ENCODE results near the gene GPS1. TPM values are rescaled to one million over a fixed set of nuclear protein-coding genes. Genes with fewer than 3 reads are reported as not detected.

The GPS1 gene
- total and polyA plus RNA-seq, 9 of the 15 experiments (the other 6 are each of a cell fraction or from before 2014, with no cell fraction given) = 3.1 to 167 (median 69.9) TPM

GRCh38 chr17:82034371-82035011 is 17.2 kb upstream of the GPS1 start:
- FAIRE-seq = no peak
- Histone ChIP-seq H3K27me3 (ENCODE audit: control insufficient read depth in 2 of 2, insufficient read depth in 2 of 2, low read length in 2 of 2) (no peaks in the 10 kb centered on the region), H3K27ac (ENCODE audit: extremely low read depth, low read depth, low read length) (no peak overlapping the region), H3K9me3 (replicated peaks; ENCODE audit: control insufficient read depth, insufficient read depth, low read depth, low read length) (no peaks in the 10 kb centered on the region), H3K79me2 (ENCODE audit: control insufficient read depth, insufficient read depth, low read length) (peaks cover 41% of the 10 kb centered on the region), H3K4me1 (replicated peaks in 1 of 2; ENCODE audit: control insufficient read depth in 2 of 2, insufficient read depth in 2 of 2, low read length in 2 of 2) (peaks cover 29 to 80% of the 10 kb centered on the region in 2 experiments), H3K36me3 (ENCODE audit: control insufficient read depth, insufficient read depth, low read length) (peaks cover 38% of the 10 kb centered on the region; the same call in 2 of the 3 replicates), H4K20me1 (replicated peaks; ENCODE audit: control insufficient read depth, insufficient read depth, low read length) (peaks cover 21% of the 10 kb centered on the region; the same call in 1 of the 2 replicates), H3K4me2 (ENCODE audit: insufficient read depth, low read length) (no peak overlapping the region), H2AFZ (ENCODE audit: low read depth, low read length) (no peak overlapping the region), H3K9me1 (ENCODE audit: control insufficient read depth, insufficient read depth, low read length) (peaks cover 6% of the 10 kb centered on the region), H3K4me3 (no peak overlapping the region), H3K9ac (ENCODE audit: insufficient read depth in 1 of 2, low read depth in 2 of 2, low read length in 2 of 2) (peak overlapping the region in 1 of 2 experiments; percentile 80; a peak in 2 of 4 replicates)
- 70% methylated on average over 16 of the region's 23 CpGs for WGBS (ENCODE audit: insufficient coverage, low coverage, missing lambda C conversion rate)
- intact Hi-C loops (cut with micrococcal nuclease) = loop anchor here (5.0 to 10.0 kb wide), 2 partner anchors 63 to 310 kb away; partner anchors contain the start of gene FASN
- ChIA-PET CTCF (ENCODE audit: low intra/inter-chr PET ratio) (no interaction called here), POLR2A (interaction anchor here (0.5 to 6.4 kb wide), 6 partner anchors 9 to 255 kb away, joined by 3 to 51 read pairs (median 4); partner anchors contain the start of genes CENPX and LRRC45)
- no TSS peak for BruUV-seq (replicated peaks)
- ATAC-seq = no peak
- in situ Hi-C loops (cut with MboI) = loop anchor here (5.0 kb wide), 1 partner anchor 123 kb away; no protein-coding TSS in a partner anchor
- DNase-seq (ENCODE audit: extremely low read depth in 1 of 4, low spot score in 3 of 4) = no peak
- TF ChIP-seq RBFOX2 (IDR thresholded peaks at IDR 0.05; ENCODE audit: low read depth, low read length) (0 out of 2 replicates have a peak, but pooled peaks have one; percentile 19), POLR2B (IDR thresholded peaks at IDR 0.05; ENCODE audit: low read depth, partially characterized antibody) (peak; percentile 45), POLR2AphosphoS2 (IDR thresholded peaks at IDR 0.05; ENCODE audit: low read length) (peak; percentile 70; the same call in 1 of the 2 replicates), KDM5B (IDR thresholded peaks at IDR 0.05; ENCODE audit: insufficient replicate concordance, low read depth, low read length) (peak; percentile 48), MNT (conservative IDR thresholded peaks at IDR 0.05) (peak in 1 of 2 experiments; percentile 36; a peak in 1 of 4 replicates), HEY1 (CRISPR knock-in tag; IDR thresholded peaks at IDR 0.05; ENCODE audit: borderline replicate concordance) (no peak), POLR2A (conservative IDR thresholded peaks at IDR 0.05) (peak; percentile 67; the same call in 1 of the 2 replicates), NFIC (IDR thresholded peaks at IDR 0.05) (no peak), POLR2G (IDR thresholded peaks at IDR 0.05; ENCODE audit: low read depth, low read length) (peak; percentile 65; the same call in 1 of the 2 replicates), MYNN (IDR thresholded peaks at IDR 0.05) (peak; percentile 38; the same call in 1 of the 2 replicates), MYNN (CRISPR knock-in tag; IDR thresholded peaks at IDR 0.05) (no peak), ZNF224 (CRISPR knock-in tag; IDR thresholded peaks at IDR 0.05) (no peak)

All from K562 (cell line).